Esophagus squamous epithelium (tissue), 5 donors: ENCODE data around the gene MYO16. TPM values are rescaled to one million over a fixed set of nuclear protein-coding genes. Genes with fewer than 3 reads are reported as not detected.
A peak's percentile ranks its signal among the peaks of the same experiment; 100 is the strongest.

Source experiments
- DNase-seq: peaks from one replicate; lab custom pipeline; 2025; lab: John Stamatoyannopoulos, UW
- H3K27ac ChIP-seq, 4 donors: fragments of 200-600 bp; sonication (generic); one replicate each; pipeline ENCODE4 v1.5.1; 2016 to 2019; ENCODE audit warnings: mild to moderate bottlenecking in 1 of 4
- H3K27me3 ChIP-seq, 4 donors: fragments of 200-600 bp; sonication (generic); 1 replicate in 3 of 4; 2 replicates in 1 of 4; pipeline versions ENCODE4 v1.5.1 to v1.6.0; 2017 to 2021; ENCODE audit warnings: antibody characterized with exemption in 1 of 4
- H3K36me3 ChIP-seq, 3 donors: fragments of 200-600 bp; sonication (generic); one replicate each; pipeline ENCODE4 v1.5.1; 2016 to 2019
- H3K4me1 ChIP-seq, 3 donors: fragments of 200-600 bp; sonication (generic); one replicate each; pipeline ENCODE4 v1.5.1; 2017 to 2019
- H3K4me3 ChIP-seq, 4 donors: fragments of 200-600 bp; sonication (generic); 1 replicate in 3 of 4; 2 replicates in 1 of 4; pipeline ENCODE4 v1.5.1; 2016 to 2019; ENCODE audit warnings: mild to moderate bottlenecking in 2 of 4, moderate library complexity in 1 of 4
- H3K9me3 ChIP-seq, 3 donors: fragments of 200-600 bp; sonication (generic); one replicate each; pipeline ENCODE4 v1.5.1; 2016 to 2019
- POLR2A ChIP-seq, 4 donors: fragments of 450-650 bp; IDR thresholded peaks; one replicate each; pipeline ENCODE4 v1.6.1; 2017; ENCODE audit warnings: antibody characterized with exemption in 4 of 4, mild to moderate bottlenecking in 4 of 4, moderate library complexity in 3 of 4
- WGBS, 2 donors: methylation state at CpG; one replicate each; pipeline ENCODE4 v1.1.5; 2018; 5-methylcytosine and 5-hydroxymethylcytosine counted together
- intact Hi-C: fragments of 100-400 bp; cut with DNase I; formaldehyde crosslinking; loops from one replicate; pipeline ENCODE4 v1.15.0; 2022
- total RNA-seq, 4 donors: library from RNA; depleted of rRNA; stranded (reverse); fragments of >200 nt; gene quantifications; one replicate each; pipeline ENCODE4 v1.1.0, GENCODE V29; 2016
- TF ChIP-seq, protein P1 (sequence below), 6 experiments: fragments of 450-650 bp in 4 of 6; fragments of 200-600 bp in 2 of 6; sonication (generic) in 2 of 6; IDR thresholded peaks; one replicate each; pipeline ENCODE4 v1.5.1; 2016 to 2019; ENCODE audit warnings: antibody characterized with exemption in 6 of 6, mild to moderate bottlenecking in 4 of 6, moderate library complexity in 4 of 6
- donor health status: DM: yes; HTN: yes; CAD: no.

MYO16 gene
- total RNA-seq, 4 donors from 2014 or later: 0.09 to 2.1 TPM; not detected in 2

GRCh38 chr13:109241160-109241559, 611.7 kb downstream of the MYO16 start:
- WGBS, 2 donors: 64 to 88% methylated on average over 2 of the region's 2 CpGs
- no peaks in the 10 kb centered on the region for H3K36me3 ChIP-seq

DNA sequence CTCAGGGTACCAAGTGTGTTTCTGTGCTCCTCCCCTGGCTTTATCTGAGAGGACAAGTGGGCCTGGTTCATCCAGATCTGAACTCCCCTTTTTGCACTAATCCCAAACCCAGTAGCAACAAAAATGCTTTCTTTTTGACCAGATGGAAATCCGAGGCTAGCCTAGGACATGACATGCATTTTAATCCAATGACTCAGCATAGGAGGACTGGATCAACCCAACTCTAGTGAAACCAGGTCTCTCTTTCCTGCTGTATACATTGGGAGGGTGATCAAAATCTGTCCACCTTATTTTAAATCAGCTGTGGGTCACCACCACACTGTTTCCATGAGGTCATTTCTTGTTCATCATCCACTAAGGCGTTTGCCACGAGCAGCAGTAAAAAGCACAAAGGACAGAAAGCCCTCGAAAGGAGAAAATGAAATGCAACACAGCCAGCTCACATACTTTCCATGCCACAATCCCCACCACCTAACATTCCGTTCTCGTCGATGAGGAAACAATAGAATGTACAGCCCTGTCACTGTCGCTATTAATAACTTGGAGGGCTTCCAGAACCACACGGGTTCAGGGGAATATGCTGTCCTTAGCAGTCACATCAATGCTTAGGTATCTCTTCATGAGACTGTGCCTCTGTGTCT, 614.0 kb downstream of the MYO16 start:
- Histone ChIP-seq H3K9me3 (peaks cover 0 to 8% (median 0%) of the 10 kb centered on the region in 3 donors), H3K27ac (peak overlapping the region in 3 of 4 donors; percentile 12 to 47 (median 45)), H3K27me3 (no peaks in the 10 kb centered on the region), H3K36me3 (no peaks in the 10 kb centered on the region), H3K4me1 (peaks cover 0 to 11% (median 0%) of the 10 kb centered on the region in 3 donors), H3K4me3 (no peak overlapping the region)
- DNase-seq: no peak
- intact Hi-C loops: no loop called here
- TF ChIP-seq POLR2A (IDR thresholded peaks at IDR 0.05): no peak
- TF ChIP-seq, protein P1, sequence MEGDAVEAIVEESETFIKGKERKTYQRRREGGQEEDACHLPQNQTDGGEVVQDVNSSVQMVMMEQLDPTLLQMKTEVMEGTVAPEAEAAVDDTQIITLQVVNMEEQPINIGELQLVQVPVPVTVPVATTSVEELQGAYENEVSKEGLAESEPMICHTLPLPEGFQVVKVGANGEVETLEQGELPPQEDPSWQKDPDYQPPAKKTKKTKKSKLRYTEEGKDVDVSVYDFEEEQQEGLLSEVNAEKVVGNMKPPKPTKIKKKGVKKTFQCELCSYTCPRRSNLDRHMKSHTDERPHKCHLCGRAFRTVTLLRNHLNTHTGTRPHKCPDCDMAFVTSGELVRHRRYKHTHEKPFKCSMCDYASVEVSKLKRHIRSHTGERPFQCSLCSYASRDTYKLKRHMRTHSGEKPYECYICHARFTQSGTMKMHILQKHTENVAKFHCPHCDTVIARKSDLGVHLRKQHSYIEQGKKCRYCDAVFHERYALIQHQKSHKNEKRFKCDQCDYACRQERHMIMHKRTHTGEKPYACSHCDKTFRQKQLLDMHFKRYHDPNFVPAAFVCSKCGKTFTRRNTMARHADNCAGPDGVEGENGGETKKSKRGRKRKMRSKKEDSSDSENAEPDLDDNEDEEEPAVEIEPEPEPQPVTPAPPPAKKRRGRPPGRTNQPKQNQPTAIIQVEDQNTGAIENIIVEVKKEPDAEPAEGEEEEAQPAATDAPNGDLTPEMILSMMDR (IDR thresholded peaks at IDR 0.05): no peak
- 25 to 56% methylated on average over 9 of the region's 9 CpGs for WGBS, 2 donors

More at GRCh38 chr13:109241160-109241559, 611.7 kb downstream of the MYO16 start:
- no peak for DNase-seq
- TF ChIP-seq, protein P1 (IDR thresholded peaks at IDR 0.05): no peak
- no peak for TF ChIP-seq POLR2A (IDR thresholded peaks at IDR 0.05)
- Histone ChIP-seq H3K4me1 (peaks cover 0 to 14% (median 0%) of the 10 kb centered on the region in 3 donors), H3K9me3 (no peaks in the 10 kb centered on the region), H3K27me3 (no peaks in the 10 kb centered on the region), H3K4me3 (no peak overlapping the region), H3K27ac (no peak overlapping the region)
- intact Hi-C loops: no loop called here

GRCh38 chr13:109244566-109244965, 615.2 kb downstream of the MYO16 start:
- Histone ChIP-seq H3K36me3 (no peaks in the 10 kb centered on the region), H3K9me3 (peaks cover 0 to 8% (median 0%) of the 10 kb centered on the region in 3 donors), H3K27me3 (no peaks in the 10 kb centered on the region), H3K27ac (peak overlapping the region in 2 of 4 donors; percentile 13 to 47), H3K4me3 (no peak overlapping the region), H3K4me1 (peaks cover 0 to 11% (median 0%) of the 10 kb centered on the region in 3 donors)
- TF ChIP-seq, protein P1 (IDR thresholded peaks at IDR 0.05): no peak
- no peak for TF ChIP-seq POLR2A (IDR thresholded peaks at IDR 0.05)
- no peak for DNase-seq
- intact Hi-C loops: no loop called here
- 76 to 97% methylated on average over 5 to 7 of the region's 7 CpGs for WGBS, 2 donors

GRCh38 chr13:109246001-109246400, 616.6 kb downstream of the MYO16 start:
- Histone ChIP-seq H3K9me3 (peaks cover 0 to 8% (median 0%) of the 10 kb centered on the region in 3 donors), H3K4me1 (peaks cover 0 to 11% (median 0%) of the 10 kb centered on the region in 3 donors), H3K36me3 (no peaks in the 10 kb centered on the region), H3K27me3 (no peaks in the 10 kb centered on the region), H3K4me3 (no peak overlapping the region), H3K27ac (no peak overlapping the region)
- intact Hi-C loops: no loop called here
- no peak for DNase-seq
- TF ChIP-seq POLR2A (IDR thresholded peaks at IDR 0.05): no peak
- TF ChIP-seq, protein P1 (IDR thresholded peaks at IDR 0.05): no peak
- WGBS, 2 donors: 80 to 88% methylated on average over 1 of the region's 1 CpG

DNA sequence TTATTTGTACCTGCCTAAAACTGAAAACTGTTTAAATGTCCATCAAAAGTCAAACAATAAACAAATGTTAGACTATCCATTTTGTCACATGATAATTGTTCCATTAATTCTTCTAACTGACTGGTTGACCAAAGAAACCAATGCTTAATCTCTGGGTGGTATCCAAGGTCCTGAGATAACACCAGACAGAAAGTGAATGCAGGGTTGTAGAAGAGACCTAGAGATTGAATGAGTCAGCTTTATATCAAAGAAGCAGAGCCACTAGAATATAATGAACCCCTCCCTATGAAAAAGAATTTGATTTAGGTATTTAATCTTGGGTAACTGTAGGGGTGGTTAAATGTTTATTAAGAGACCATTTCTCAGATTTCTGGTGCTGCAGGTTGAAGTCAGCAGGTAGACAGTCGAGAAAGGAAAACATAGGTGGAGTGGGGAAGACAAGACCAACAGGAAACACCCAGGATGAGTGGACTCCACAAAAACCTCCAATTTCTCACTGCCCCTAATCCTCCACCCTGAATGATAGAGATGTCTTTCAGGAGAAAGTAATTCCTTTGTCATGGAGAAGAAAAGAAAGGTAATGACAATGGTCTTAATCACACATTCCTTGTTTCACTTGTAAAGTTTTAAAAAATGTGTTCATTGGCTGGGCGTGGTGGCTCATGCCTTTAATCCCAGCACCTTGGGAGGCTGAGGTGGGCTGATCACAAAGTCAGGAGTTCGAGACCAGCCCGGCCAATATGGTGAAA, 620.5 kb downstream of the MYO16 start:
- Histone ChIP-seq H3K27me3 (no peaks in the 10 kb centered on the region), H3K4me3 (no peak overlapping the region), H3K27ac (no peak overlapping the region), H3K36me3 (no peaks in the 10 kb centered on the region), H3K9me3 (peaks cover 0 to 8% (median 0%) of the 10 kb centered on the region in 3 donors), H3K4me1 (no peaks in the 10 kb centered on the region)
- TF ChIP-seq, protein P1 (IDR thresholded peaks at IDR 0.05): no peak
- no peak for TF ChIP-seq POLR2A (IDR thresholded peaks at IDR 0.05)
- DNase-seq: no peak
- 58 to 70% methylated on average over 4 of the region's 4 CpGs for WGBS, 2 donors
- intact Hi-C loops: no loop called here
